Stomach (tissue), 4 donors: Measurements from ENCODE around the gene PMS2.
"Not testable (repeated sequence)": the region's sequence is repeated elsewhere in the genome, so short reads cannot be mapped to it uniquely, and the experiment has no call there.

Experiments used
- EP300 ChIP-seq: sonication (generic); formaldehyde crosslinking; IDR thresholded peaks from one replicate; pipeline ENCODE4 v1.6.1; 2017; ENCODE audit warnings: antibody characterized with exemption
- POLR2A ChIP-seq, 4 donors: fragments of 450-650 bp; IDR thresholded peaks; one replicate each; pipeline ENCODE4 v1.6.1; 2016; ENCODE audit warnings: antibody characterized with exemption in 4 of 4, control low read depth in 2 of 4, mild to moderate bottlenecking in 1 of 4, moderate library complexity in 1 of 4
- POLR2AphosphoS5 ChIP-seq, 3 donors: sonication (generic); formaldehyde crosslinking; IDR thresholded peaks; one replicate each; pipeline ENCODE4 v1.6.1; 2016; ENCODE audit warnings: antibody characterized with exemption in 3 of 3
- TF ChIP-seq, protein P1 (sequence below), 7 experiments: fragments of 450-650 bp in 4 of 7; fragments of 200-600 bp in 3 of 7; sonication (generic) in 3 of 7; IDR thresholded peaks; one replicate each; pipeline ENCODE4 v1.5.1; 2016 to 2019; ENCODE audit warnings: antibody characterized with exemption in 7 of 7, control low read depth in 2 of 7, mild to moderate bottlenecking in 1 of 7

DNA sequence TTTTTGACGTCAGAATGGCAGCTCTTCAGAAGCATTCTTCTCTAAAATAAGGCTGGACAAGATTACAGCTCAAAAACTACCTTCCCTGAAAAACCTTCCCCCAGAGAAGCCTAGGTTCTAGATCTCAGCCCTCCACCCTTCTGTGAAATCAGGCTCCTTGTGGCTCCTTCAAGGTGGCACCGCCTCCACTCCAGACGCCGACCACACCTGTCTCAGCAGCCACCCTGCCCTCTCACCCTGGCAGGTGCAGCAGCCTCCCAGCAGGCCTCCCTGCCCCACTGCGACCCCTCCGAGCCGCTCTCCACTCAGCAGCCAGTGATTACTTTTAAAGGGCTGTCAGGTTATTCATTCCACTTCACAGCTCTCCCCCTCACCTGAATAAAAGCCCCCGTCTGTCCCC, 35.3 kb downstream of the PMS2 start:
- TF ChIP-seq POLR2A (IDR thresholded peaks at IDR 0.05); EP300; POLR2AphosphoS5 (IDR thresholded peaks at IDR 0.05): not testable (repeated sequence)
- TF ChIP-seq, protein P1, sequence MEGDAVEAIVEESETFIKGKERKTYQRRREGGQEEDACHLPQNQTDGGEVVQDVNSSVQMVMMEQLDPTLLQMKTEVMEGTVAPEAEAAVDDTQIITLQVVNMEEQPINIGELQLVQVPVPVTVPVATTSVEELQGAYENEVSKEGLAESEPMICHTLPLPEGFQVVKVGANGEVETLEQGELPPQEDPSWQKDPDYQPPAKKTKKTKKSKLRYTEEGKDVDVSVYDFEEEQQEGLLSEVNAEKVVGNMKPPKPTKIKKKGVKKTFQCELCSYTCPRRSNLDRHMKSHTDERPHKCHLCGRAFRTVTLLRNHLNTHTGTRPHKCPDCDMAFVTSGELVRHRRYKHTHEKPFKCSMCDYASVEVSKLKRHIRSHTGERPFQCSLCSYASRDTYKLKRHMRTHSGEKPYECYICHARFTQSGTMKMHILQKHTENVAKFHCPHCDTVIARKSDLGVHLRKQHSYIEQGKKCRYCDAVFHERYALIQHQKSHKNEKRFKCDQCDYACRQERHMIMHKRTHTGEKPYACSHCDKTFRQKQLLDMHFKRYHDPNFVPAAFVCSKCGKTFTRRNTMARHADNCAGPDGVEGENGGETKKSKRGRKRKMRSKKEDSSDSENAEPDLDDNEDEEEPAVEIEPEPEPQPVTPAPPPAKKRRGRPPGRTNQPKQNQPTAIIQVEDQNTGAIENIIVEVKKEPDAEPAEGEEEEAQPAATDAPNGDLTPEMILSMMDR (IDR thresholded peaks at IDR 0.05), result not testable (repeated sequence)
